Stimulated activated CD8-positive, alpha-beta memory T cell treated with anti-CD3 and anti-CD28 coated beads, Interleukin-4, amount 100 ng/mL, for 4 hours (primary cell): Measurements from ENCODE around the gene DSPP.
"Not testable (repeated sequence)": the region's sequence is repeated elsewhere in the genome, so short reads cannot be mapped to it uniquely, and the experiment has no call there.

ENCODE experiments used
- DNase-seq, 2 donors: peaks; one replicate each; pipeline ENCODE4 v3.0.0-alpha.2; 2020; ENCODE audit warnings: low read depth in 2 of 2, low spot score in 1 of 2

Gene DSPP

GRCh38 chr4:87608229-87608628 lies at the start of gene DSPP:
Gene DSPP, plus strand, starts transcription at chr4:87608529. Its CDS starts 2,380 bp downstream, at chr4:87610909.
- no peak for DNase-seq

GRCh38 chr4:87559090-87559837 lies 49.1 kb upstream of the DSPP start:
- peak; percentile 0 for DNase-seq

- no peak for DNase-seq
Measured at GRCh38 chr4:87560802-87561201, 47.5 kb upstream of the DSPP start.

GRCh38 chr4:87565746-87566145 lies 42.6 kb upstream of the DSPP start:
- DNase-seq: no peak

GRCh38 chr4:87566276-87566675 lies 42.1 kb upstream of the DSPP start:
- DNase-seq: no peak

- no peak for DNase-seq
Measured at GRCh38 chr4:87567191-87567590, 41.1 kb upstream of the DSPP start.

GRCh38 chr4:87570290-87570805 lies 38.0 kb upstream of the DSPP start:
- no peak for DNase-seq

- not testable (repeated sequence) for DNase-seq
Measured at GRCh38 chr4:87574376-87574775, 34.0 kb upstream of the DSPP start.

GRCh38 chr4:87574996-87575395 lies 33.3 kb upstream of the DSPP start:
- no peak for DNase-seq

GRCh38 chr4:87575408-87575807 lies 32.9 kb upstream of the DSPP start:
- DNase-seq: no peak

GRCh38 chr4:87575983-87576382 lies 32.3 kb upstream of the DSPP start:
- DNase-seq: no peak

GRCh38 chr4:87579478-87579877 lies 28.9 kb upstream of the DSPP start:
- no peak for DNase-seq

- no peak for DNase-seq
Measured at GRCh38 chr4:87580057-87580456, 28.3 kb upstream of the DSPP start.

- DNase-seq: no peak
Measured at GRCh38 chr4:87584222-87584908, 24.0 kb upstream of the DSPP start.

GRCh38 chr4:87589531-87589930 lies 18.8 kb upstream of the DSPP start:
- no peak for DNase-seq

- DNase-seq: no peak
Measured at GRCh38 chr4:87592124-87592523, 16.2 kb upstream of the DSPP start.

- DNase-seq: no peak
Measured at GRCh38 chr4:87601361-87601760, 7.0 kb upstream of the DSPP start.

- DNase-seq: no peak
Measured at GRCh38 chr4:87614292-87614890, 6.1 kb downstream of the DSPP start.

- DNase-seq: no peak
Measured at GRCh38 chr4:87616268-87616667, 7.9 kb downstream of the DSPP start.

- DNase-seq: no peak
Measured at GRCh38 chr4:87620086-87620485, 11.8 kb downstream of the DSPP start.

- no peak for DNase-seq
Measured at GRCh38 chr4:87620491-87620890, 12.2 kb downstream of the DSPP start.

- no peak for DNase-seq
Measured at GRCh38 chr4:87622303-87622702, 14.0 kb downstream of the DSPP start.
